GM12801 (cell line): ENCODE data around the gene PRMT7.

Experiments
- TF ChIP-seq, protein P1 (sequence below): IDR thresholded peaks from one replicate; pipeline ENCODE4 v1.5.1; 2011; ENCODE audit warnings: control low read depth; ENCODE audit not compliant: insufficient read length; ENCODE audit errors: extremely low read depth

The PRMT7 gene

DNA sequence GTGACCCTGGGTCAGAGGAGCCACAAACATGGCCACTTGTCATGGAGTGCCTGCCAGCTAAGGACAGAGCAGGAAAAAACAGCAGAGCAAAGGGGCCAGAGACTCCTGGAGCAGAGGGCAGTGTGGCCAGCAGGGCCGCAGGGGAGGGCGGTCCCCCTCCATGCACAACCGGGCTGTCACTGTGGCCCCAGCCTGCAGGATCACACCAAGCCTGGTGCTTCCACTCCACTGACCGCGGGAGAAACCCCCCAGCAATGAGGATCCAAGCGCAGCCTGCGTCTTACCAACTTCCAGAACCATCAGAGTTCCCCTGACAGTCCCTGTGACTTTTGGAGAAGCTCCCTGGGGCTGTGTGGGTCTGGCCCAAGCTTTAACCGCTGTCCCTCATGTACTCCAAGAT lies 62.0 kb downstream of the PRMT7 start:
- TF ChIP-seq, protein P1, sequence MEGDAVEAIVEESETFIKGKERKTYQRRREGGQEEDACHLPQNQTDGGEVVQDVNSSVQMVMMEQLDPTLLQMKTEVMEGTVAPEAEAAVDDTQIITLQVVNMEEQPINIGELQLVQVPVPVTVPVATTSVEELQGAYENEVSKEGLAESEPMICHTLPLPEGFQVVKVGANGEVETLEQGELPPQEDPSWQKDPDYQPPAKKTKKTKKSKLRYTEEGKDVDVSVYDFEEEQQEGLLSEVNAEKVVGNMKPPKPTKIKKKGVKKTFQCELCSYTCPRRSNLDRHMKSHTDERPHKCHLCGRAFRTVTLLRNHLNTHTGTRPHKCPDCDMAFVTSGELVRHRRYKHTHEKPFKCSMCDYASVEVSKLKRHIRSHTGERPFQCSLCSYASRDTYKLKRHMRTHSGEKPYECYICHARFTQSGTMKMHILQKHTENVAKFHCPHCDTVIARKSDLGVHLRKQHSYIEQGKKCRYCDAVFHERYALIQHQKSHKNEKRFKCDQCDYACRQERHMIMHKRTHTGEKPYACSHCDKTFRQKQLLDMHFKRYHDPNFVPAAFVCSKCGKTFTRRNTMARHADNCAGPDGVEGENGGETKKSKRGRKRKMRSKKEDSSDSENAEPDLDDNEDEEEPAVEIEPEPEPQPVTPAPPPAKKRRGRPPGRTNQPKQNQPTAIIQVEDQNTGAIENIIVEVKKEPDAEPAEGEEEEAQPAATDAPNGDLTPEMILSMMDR, result no peak

DNA sequence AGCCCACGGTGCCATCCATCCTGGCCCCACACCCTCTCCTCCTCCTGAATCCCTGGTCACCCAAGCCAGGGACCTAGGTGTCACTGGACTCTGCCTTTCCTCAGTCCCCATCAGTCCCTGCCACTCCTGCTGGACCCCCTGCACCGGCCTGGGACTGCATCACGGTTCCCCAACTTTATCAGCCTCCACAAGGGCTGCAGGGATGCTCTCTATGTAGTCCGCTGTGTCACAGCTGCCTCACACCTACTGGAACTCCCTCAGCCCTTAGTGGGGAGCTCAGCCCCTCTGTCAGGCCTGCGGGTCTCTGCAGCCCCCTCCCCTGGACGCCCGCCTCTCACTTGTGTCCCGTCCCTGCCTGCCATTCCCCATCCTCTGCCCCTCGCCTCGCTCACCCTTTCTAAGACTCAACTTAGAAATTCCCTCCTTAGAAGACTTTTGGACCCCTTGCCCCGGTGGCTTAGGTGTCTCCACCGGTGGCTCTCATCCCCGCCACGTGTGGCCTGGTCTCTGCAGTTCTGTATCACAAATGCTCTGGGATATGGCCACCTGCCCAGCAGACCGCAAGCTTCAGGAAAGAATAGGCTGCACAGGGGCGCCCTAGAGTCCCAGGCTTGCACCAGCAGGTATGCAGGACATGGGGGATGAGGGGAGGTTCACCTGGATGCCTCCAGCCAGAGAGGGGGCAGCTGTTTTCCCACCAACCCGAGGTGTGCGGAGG lies 62.9 kb downstream of the PRMT7 start:
- TF ChIP-seq, protein P1, result no peak

GRCh38 chr16:68374246-68374805 lies 63.5 kb downstream of the PRMT7 start:
- TF ChIP-seq, protein P1, result no peak

DNA sequence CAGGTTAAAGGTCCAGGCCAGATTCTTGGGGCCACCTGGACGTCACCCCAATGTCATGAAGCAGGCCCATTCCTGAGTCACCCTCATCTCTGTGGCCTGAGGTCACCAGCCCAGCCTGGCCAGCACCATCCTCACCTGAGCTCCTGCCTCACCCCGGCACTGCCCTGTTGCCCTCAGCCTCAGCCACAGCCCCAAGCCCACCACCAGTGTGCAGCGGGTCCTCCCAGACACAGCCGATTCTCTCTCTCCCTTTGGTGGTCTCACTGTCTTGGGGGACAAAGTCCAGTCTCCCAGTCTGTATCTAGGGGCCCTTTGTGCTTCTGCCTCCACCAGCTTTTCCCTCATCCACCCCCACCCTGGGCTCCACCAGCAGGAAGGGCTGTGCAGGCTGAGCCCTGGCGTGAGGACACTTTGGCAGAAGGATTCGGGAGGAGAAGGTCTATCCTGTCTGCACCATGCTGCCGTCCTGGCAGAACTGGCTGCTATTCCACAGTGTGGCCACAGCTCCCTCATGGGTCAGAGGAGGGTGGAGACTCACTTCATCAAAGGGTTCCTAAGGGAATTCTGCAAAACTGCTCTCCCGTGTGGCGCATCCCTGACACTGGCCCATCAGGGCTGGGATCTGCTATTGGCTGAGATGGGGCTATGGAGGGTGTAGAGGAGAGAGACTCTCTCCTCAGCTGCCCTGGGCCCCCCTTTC lies 64.3 kb downstream of the PRMT7 start:
- TF ChIP-seq, protein P1, result no peak

GRCh38 chr16:68375801-68376536 lies 65.2 kb downstream of the PRMT7 start:
- TF ChIP-seq, protein P1, result no peak

- TF ChIP-seq, protein P1, result no peak
These were observed 65.8 kb downstream of the PRMT7 start for GRCh38 chr16:68376590-68376989.

GRCh38 chr16:68377221-68377620 lies 66.4 kb downstream of the PRMT7 start:
- TF ChIP-seq, protein P1, result no peak
